HuH-7 (cell line): ENCODE measurements around the gene RAB24.
"Not testable (repeated sequence)": the region's sequence is repeated elsewhere in the genome, so short reads cannot be mapped to it uniquely, and the experiment has no call there.

Experiments
- DNase-seq: peaks from one replicate; pipeline ENCODE4 v3.0.0; 2011; ENCODE audit warnings: low spot score

The RAB24 gene

DNA sequence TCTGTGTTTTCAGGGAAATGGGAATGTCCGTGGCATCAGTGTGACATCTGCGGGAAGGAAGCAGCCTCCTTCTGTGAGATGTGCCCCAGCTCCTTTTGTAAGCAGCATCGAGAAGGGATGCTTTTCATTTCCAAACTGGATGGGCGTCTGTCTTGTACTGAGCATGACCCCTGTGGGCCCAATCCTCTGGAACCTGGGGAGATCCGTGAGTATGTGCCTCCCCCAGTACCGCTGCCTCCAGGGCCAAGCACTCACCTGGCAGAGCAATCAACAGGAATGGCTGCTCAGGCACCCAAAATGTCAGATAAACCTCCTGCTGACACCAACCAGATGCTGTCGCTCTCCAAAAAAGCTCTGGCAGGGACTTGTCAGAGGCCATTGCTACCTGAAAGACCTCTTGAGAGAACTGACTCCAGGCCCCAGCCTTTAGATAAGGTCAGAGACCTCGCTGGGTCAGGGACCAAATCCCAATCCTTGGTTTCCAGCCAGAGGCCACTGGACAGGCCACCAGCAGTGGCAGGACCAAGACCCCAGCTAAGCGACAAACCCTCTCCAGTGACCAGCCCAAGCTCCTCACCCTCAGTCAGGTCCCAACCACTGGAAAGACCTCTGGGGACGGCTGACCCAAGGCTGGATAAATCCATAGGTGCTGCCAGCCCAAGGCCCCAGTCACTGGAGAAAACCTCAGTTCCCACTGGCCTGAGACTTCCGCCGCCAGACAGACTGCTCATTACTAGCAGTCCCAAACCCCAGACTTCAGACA lies 9.5 kb downstream of the RAB24 start:
- no peak for DNase-seq

- no peak for DNase-seq
Observed at GRCh38 chr5:177291735-177292134, 11.8 kb downstream of the RAB24 start.

GRCh38 chr5:177290816-177291596 lies 12.5 kb downstream of the RAB24 start:
- no peak for DNase-seq

DNA sequence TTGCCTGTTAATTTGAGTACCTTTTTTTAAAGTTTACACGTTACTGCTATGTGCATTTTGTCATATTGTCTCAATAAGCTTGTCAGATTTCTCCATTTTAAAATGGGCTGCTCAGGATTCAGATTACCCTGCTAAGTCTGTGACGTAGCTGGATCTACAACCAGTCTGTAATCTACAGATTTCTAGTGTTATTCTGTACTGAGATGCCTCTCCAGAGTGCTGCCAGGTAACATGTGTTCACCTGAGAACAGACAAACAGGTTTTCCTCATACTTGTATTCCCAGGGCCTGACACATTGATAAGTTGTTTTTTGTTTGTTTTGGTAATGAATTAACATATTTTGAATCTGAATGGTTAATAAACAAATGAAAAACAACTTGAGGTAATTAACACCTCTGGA lies 15.3 kb downstream of the RAB24 start:
- no peak for DNase-seq

DNA sequence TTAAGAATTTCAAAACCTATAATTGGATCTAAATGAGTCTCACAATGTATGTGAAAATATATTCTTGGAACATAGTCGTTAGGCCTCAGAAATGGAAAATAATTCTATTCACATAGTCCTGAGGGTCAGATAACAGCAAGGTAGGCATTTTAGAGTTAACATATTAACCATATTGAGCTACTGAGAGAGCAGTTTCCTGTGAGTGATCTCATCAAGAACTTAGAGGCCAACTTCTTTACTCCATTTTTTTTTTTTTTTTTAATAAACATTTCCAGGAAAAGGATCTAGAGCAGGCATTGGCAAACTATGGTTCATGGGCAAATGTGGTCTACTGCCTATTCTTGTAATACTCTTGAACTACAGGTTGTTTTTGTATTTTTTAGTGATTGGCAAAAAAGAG lies 26.6 kb downstream of the RAB24 start:
- DNase-seq = no peak

GRCh38 chr5:177275883-177276282 lies 27.6 kb downstream of the RAB24 start:
- DNase-seq = no peak

- no peak for DNase-seq
Observed at GRCh38 chr5:177271113-177271512, 32.4 kb downstream of the RAB24 start.

- no peak for DNase-seq
Observed at GRCh38 chr5:177270653-177271052, 32.9 kb downstream of the RAB24 start.

DNA sequence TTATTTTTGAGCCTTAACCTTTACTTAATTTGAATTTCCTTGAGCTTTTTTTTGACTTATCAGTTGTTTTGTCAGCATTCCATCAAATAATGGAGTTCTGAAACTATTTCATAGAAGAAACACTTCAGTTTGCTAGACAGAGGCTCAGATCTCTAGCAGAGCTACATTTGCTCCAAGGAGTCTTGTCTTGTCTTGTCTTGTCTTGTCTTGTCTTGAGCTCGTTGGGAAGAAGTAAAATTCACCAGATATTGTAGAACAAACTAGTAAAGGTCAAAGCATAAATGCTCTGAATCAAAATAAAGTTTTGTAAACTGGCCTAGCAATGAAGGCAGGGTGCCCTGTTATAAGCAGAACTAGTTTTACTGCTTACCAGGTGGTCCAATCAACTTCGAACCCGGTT lies 33.5 kb downstream of the RAB24 start:
- DNase-seq = no peak

DNA sequence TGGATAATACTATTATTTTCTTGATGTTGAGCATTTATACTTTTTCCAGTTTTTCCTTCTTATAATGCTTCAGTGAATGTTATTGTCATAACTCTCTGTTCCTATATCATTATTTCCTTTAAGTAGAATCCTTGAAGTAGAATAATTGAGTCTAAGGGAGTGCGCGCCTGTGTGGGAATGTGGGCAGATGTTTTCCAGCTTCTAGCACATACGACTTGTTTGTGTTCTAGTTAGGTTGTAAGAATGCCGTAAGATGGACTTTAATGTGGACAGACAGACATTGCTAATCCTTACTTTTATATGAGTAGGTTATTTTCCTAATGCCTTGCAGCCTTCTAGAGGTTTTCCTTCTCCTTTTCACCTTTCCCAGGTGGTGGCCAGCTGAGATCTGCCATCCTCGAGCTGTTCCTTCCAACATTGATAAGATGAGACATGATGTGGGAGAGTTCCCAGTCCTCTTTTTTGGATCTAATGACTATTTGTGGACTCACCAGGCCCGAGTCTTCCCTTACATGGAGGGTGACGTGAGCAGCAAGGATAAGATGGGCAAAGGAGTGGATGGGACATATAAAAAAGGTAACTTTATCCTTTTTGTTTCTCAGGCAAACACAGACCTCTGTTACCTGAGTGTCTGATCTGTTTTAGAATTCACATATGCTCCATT lies 34.2 kb downstream of the RAB24 start:
- no peak for DNase-seq

GRCh38 chr5:177265395-177265794 lies 38.1 kb downstream of the RAB24 start:
- no peak for DNase-seq

DNA sequence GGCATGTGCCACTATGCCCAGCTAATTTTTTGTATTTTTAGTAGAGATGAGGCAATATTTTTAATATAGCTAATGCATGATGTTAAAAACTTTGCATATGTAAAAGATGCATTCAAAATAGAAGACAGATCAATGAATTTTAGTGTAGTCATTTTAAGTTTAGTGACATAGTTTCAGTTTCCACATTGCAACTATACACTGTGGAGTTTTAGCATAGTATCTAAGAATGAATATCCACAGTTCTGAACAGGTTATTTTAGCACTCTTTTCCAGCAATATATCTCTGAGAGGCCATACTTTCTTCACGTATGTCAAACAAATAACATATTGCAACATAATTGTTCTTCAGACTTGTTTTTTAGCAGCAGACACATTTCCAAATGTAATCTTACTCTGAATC lies 39.3 kb downstream of the RAB24 start:
- DNase-seq = no peak

GRCh38 chr5:177261510-177261909 lies 42.0 kb downstream of the RAB24 start:
- no peak for DNase-seq

- no peak for DNase-seq
Observed at GRCh38 chr5:177260961-177261360, 42.6 kb downstream of the RAB24 start.

GRCh38 chr5:177258711-177259110 lies 44.8 kb downstream of the RAB24 start:
- DNase-seq = not testable (repeated sequence)

DNA sequence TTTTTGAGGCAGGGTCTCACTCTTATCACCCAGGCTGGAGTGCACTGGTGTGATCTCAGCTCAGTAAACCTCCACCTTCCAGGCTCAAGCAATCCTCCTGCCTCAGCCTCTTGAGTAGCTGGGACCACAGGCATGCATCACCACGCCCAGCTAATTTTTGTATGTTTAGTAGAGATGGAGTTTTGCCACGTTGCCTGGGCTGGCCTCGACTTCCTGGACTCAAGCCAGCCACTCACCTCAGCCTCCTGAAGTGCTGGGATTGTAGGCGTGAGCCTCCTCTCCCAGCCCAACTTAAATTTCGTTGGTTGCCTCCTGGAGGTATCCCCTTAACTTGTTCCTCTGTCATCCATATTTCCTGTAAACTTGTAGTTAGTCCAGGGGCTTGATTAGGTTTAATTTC lies 47.2 kb downstream of the RAB24 start:
- no peak for DNase-seq

DNA sequence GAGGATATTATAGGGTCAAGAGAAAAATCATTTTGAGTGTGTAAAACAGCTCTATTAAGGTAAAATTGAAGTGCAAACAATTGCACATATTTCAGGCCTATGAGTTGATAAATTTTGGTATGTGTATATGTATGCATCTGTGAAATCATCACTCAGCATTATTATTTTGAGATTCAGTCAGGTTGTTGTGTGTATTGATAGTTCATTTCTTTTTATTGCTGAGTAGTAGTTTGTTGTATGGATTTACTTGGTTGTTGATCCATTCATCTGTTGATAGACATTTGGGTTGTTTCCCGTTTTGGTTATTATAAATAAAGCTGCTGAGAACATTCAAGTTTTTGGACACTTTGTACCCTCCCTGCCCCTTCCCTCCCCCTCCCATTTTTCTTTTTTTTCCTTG lies 50.3 kb downstream of the RAB24 start:
- DNase-seq = no peak
